Inferior parietal cortex (tissue), 1 donor: Measurements from ENCODE around the gene NUTM1.

Experiments
- DNase-seq: peaks from one replicate; pipeline ENCODE4 v3.0.0-alpha.2; 2016; ENCODE audit errors: extremely low spot score

Gene NUTM1

DNA sequence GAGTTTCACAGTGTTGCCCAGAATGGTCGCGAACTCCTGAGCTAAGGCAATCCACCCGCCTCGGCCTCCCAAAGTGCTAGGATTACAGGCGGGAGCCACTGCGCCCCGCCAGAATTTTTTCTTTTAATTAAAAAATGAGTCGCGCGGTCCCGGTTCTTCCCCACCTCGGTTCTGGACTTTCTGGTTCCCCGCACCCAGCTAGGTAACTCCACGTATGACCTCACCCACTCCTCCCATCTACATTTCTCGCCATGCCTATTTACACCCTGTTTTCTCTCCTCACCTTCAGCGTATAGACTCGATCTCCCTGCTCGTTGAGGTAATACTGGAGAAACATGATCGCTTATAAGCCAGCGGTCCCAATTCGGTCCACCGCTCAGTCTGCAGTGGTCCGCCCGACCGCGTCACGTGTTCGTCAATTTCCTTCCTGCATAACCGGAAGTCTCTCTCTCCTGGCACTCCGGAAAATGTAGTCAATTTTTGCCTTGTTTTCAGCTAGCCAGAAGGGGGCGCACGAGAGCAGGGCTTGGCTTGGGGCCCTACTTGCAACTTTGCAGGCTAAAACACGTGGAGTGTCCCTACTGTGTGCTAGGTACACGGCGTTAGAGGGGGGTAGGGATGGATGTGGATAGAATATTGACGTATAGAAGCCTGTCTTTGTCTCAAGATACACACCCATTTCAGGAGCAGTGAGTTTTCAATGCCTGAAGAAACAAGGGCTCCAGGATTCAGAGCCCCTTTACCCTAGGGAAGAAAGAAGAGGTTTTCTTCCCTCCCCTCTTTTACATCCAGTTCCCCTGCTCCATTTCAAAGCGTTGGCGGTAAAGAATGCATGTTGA, at the start of gene NUTM1, which contains the start of gene NOP10:
TSS of gene NUTM1 (plus strand) at position 579 of the 839 bp plus-strand sequence. CDS start 382 bp downstream, outside the sequence.
TSS of gene NOP10 (minus strand) at position 400 of the 839 bp plus-strand sequence. CDS start at position 337, 63 bp downstream.
- DNase-seq, result peak; percentile 96

- DNase-seq, result no peak
Measured at GRCh38 chr15:34297059-34297458, 46.1 kb upstream of the NUTM1 start.

DNA sequence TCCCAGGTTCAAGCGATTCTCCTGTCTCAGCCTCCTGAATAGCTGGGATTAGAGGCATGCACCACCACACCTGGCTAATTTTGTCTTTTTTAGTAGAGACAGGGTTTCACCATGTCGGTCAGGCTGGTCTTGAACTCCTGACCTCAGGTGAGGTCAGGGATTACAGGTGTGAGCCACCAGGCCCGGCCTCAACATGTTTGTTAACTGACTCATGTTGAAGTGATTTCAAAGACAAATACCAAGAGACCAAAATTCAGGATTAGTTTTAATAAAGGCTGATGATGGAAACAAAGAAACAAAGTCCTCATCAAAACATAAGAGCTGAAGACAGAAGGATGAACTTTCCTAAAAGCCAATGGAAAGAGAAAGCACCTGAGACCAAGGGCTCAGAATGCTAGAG, 42.1 kb upstream of the NUTM1 start:
- no peak for DNase-seq

GRCh38 chr15:34304613-34305012, 38.5 kb upstream of the NUTM1 start:
- no peak for DNase-seq

DNA sequence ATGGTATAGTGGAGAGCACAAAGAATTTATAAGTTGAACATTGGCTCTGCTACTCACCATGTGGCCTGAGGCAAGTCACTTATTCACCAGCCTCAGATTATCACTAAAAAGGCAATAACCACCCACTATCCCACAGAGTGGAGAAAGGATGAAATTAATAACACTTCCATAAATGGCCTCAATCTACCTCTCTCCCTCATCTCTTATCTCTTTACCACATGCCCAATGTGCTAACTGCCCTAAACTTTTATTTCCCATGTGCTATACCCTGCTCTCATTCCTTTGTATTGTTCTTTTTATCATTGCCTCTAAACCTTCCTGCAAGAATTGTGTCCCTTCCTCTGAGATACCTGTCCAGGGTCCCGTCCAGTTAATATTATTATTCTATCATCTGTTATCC, 31.6 kb upstream of the NUTM1 start:
- DNase-seq, result no peak

- DNase-seq, result no peak
Measured at GRCh38 chr15:34314491-34315490, 28.3 kb upstream of the NUTM1 start.

- no peak for DNase-seq
Measured at GRCh38 chr15:34318277-34319079, 24.6 kb upstream of the NUTM1 start.

DNA sequence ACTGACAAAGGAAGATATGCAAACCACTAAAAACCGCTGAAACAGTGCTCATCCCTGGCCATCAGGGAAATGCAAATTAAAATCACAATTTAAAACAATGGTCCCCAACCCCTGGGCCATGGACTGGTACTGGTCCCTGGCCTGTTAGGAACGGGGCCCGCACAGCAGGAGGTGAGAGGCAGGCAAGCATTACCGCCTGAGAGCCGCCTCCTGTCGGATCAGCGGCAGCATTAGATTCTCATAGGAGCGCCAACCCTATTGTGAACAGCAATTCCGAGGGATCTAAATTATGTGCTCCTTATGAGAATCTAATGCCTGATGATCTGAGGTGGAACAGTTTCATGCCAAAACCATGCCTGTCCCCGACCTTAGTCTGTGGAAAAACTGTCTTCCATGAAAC, 19.9 kb upstream of the NUTM1 start:
- DNase-seq, result no peak

GRCh38 chr15:34324933-34325332, 18.2 kb upstream of the NUTM1 start:
- no peak for DNase-seq

GRCh38 chr15:34325368-34325767, 17.7 kb upstream of the NUTM1 start:
- DNase-seq, result no peak

- DNase-seq, result no peak
Measured at GRCh38 chr15:34327906-34328305, 15.2 kb upstream of the NUTM1 start.

DNA sequence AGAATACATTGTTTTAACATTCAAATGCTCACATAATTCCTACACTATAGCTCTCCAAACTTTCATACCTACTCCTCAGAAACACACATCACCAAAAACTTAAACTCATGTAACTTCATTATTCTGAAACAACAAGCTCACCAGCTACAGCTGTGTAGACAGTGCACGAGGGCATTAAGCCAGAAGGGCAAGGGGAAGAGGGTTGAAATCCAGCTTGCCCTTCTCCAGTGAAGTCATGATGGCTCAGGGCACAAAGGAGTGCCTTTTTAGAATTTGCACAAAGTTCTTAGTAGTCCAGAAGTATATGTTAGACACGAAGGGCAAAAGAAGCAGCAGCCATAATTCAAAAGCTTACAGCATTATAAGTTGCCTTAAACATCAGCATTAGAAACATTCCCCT, 14.1 kb upstream of the NUTM1 start:
- DNase-seq, result no peak

- no peak for DNase-seq
Measured at GRCh38 chr15:34330279-34330678, 12.8 kb upstream of the NUTM1 start.

DNA sequence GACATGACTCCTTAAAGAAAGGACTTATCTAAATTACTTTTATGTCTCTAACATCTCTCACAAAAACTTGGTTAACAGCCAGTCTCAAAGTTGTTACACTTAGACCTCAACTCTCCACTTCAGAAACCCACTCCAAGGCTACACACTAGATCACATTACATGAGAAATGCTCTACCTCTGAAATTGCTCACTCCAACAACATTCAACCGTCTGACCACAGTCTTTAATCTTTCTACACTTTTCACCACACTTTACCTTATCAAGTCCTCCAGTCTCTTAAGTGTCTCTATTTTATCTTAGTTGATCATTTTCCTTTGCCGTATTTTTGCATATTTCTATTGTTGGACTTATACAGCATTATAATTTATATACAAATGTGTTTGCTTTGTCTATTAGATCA, 11.3 kb upstream of the NUTM1 start:
- DNase-seq, result no peak

- DNase-seq, result no peak
Measured at GRCh38 chr15:34332553-34333120, 10.5 kb upstream of the NUTM1 start.

- no peak for DNase-seq
Measured at GRCh38 chr15:34334672-34335071, 8.4 kb upstream of the NUTM1 start.

- DNase-seq, result no peak
Measured at GRCh38 chr15:34335176-34336032, 7.7 kb upstream of the NUTM1 start.

GRCh38 chr15:34336231-34336990, 6.7 kb upstream of the NUTM1 start:
- no peak for DNase-seq

- DNase-seq, result no peak
Measured at GRCh38 chr15:34336991-34337556, 6.0 kb upstream of the NUTM1 start.
